LNCAP (cell line): ENCODE results near the gene ARFIP2.

Source experiments
- TF ChIP-seq, protein P1 (sequence below): fragments of 450-650 bp; IDR thresholded peaks from 2 replicates; pipeline ENCODE4 v1.5.1; 2017; ENCODE audit warnings: mild to moderate bottlenecking

Gene ARFIP2

DNA sequence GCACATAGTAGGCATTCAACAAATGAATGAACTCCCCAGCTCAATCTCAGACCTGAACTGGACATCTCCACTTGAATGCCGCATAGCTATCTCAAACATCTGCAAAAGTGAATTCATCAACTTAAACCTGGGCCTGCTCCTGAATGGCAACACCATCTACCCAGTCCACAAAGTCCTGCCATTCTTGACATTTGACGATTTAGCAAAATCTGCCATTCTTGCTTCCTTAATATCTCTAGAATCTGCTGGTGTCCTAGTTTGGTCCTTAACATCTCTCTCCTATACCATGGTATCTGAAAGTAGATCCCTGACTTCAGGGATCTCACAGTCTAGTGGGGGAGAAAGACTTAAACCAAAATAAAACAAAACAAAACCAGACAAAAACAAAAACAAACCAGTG lies 28.0 kb downstream of the ARFIP2 start:
- TF ChIP-seq, protein P1, sequence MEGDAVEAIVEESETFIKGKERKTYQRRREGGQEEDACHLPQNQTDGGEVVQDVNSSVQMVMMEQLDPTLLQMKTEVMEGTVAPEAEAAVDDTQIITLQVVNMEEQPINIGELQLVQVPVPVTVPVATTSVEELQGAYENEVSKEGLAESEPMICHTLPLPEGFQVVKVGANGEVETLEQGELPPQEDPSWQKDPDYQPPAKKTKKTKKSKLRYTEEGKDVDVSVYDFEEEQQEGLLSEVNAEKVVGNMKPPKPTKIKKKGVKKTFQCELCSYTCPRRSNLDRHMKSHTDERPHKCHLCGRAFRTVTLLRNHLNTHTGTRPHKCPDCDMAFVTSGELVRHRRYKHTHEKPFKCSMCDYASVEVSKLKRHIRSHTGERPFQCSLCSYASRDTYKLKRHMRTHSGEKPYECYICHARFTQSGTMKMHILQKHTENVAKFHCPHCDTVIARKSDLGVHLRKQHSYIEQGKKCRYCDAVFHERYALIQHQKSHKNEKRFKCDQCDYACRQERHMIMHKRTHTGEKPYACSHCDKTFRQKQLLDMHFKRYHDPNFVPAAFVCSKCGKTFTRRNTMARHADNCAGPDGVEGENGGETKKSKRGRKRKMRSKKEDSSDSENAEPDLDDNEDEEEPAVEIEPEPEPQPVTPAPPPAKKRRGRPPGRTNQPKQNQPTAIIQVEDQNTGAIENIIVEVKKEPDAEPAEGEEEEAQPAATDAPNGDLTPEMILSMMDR, result no peak

DNA sequence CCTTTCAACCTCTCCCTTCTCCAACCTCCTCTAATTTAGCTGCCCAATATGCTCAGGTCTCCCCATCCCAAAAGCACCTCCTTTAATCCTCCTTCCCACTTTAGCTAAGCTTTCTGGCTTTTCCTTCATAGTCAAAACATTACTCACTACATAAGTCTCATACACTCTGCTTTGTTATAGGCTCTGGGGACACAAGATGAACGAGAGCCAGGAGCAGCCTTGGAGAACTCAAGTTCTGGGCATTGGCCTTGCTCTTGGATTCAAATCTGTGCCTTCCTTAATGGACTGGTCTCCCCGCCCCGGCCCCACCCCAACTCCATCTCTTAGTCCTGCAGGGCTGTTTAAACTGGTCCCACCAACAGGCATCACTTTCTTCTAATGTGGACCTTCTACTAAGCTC lies 28.9 kb downstream of the ARFIP2 start:
- TF ChIP-seq, protein P1, result no peak

DNA sequence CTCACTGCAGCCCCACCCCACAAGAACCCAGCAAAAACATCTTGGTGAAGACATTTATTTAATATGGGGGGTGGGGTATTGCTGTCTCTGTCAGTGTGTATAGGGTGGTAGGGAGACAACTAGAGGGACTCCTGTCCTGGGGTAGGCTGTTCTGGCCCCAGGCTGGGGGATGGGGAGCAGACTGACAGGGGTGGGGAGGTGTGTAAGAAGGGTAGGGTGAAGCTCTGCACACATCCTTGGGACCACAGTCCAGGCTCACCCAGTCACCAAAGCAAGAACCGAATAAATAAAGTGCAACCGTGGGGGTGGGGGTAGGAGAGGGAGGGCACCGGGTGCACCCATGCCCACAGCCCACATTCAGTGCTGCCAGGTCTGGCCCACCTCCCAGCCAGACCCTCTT lies 32.6 kb downstream of the ARFIP2 start:
- TF ChIP-seq, protein P1, result no peak

DNA sequence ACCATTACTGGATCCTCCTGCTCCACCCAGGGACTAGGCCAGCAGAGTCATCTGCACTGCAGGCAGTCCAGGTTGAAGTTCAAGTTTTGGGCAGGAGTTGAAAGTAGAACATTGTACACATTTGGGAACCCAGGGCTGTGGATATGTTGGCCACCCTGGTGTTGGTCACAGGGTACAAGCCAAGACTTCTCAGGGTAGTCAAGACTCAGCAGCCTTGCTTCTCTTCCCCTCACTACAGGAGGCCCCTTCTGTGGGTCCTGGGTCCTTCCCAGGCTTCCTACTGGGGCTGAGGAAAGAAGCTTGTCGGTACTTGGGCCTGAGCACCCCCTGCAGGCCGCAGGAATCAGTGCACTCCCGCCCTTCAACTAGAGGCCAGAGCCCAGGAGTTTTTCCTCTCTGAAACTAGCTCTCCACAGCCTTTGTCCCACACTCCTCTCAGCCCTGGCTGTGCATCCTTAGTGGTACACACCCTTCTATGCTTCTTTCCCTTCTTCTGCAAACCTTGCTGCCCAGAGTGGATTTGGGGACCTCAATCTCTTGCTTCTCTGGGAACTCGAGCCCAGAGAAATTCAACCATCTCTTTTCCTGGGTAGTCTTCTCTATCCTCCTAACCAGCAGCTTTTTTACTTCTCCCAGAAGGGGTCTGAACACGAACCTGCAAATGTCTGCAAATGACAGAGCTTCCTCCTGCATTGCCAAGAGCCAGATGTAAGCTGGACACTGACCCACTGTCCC lies 37.7 kb downstream of the ARFIP2 start:
- TF ChIP-seq, protein P1, result peak; percentile 76

DNA sequence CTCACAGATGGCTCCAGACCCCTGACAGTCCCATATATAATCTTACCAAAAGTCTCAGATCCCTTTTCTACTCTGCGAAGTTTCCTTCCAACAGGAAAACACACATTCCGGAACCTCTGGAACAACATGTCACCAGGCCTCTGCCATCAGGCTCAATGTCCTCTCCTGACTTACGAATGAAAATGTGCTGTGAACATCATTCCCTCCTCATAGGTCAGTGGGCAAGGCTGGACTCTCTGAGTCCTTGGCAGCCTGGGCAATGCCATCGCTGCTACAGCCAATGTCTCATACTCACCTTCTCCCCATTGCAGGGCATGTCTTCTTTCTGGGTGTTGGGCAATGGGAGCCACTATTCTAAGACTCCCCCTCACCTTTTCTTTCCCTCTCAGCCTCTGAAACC lies 38.7 kb downstream of the ARFIP2 start:
- TF ChIP-seq, protein P1, result no peak

DNA sequence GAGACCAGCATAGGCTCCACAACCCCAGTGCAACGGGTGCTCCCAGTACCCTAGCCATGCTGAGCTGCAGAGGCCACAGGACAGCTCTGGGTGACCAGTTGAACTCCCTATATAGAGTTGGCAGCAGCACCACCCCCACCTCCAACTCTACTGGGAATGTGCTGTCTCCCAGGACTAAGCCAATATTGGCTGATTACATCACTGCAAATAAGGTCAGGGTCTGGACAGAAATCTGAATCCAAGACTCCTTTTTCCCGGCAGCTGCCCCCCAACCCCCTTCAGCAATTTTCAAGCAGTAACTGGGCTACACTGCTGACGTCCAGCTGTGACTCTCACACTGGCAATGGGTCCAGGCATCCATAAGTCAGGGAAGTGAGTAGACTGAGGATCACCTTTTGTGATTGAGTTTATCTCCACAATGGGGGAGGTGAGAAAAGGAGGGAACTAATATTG lies 40.2 kb downstream of the ARFIP2 start, which contains the start of gene HPX:
Gene HPX (minus strand): TSS at position 82 of the 453 bp plus-strand sequence. CDS start 24 bp downstream, at position 58.
- TF ChIP-seq, protein P1, result no peak

DNA sequence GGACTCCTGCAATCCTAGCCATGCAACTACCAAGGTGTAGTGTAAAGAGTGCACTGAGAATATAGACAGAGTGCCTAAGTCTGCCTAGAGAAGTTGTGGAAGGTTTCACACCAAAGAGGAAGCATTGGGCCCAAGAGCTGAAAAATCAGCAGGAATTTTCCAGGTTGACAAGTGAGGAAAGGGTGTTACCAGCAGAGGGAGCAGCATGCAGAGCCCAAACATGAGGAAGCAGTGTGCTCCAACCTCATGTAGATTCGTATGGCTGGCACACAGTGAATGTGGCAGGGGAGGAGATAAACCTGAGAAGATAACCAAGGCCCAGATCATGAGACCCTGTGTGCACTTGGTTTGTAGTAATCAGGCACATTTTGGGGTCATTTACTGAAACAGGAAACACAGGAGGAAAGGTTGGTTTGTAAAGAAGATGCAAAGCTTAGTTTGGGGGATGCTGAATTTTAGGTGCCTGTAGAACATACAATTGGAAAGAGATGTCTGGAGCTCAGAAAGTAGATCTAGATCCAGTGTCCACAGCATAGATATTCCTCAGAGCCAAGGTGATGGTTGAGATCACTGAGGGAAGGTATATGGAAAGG lies 42.1 kb downstream of the ARFIP2 start:
- TF ChIP-seq, protein P1, result peak; percentile 70
